ENCODE measurements around the gene SMCO4.
"Not testable (repeated sequence)": the region's sequence is repeated elsewhere in the genome, so short reads cannot be mapped to it uniquely, and the experiment has no call there.

The SMCO4 gene

GRCh38 chr11:93464927-93465540, 78.2 kb downstream of the SMCO4 start:
- DNase-seq: peak in 1 of 2 donors; percentile 15

- DNase-seq: not testable (repeated sequence)
Observed at GRCh38 chr11:93463666-93464065, 79.5 kb downstream of the SMCO4 start.

- DNase-seq: no peak
Observed at GRCh38 chr11:93458286-93458685, 84.9 kb downstream of the SMCO4 start.

GRCh38 chr11:93444617-93445073, 98.5 kb downstream of the SMCO4 start:
- no peak for DNase-seq

GRCh38 chr11:93443232-93443631, 100.0 kb downstream of the SMCO4 start:
- DNase-seq: not testable (repeated sequence)

- DNase-seq: no peak
Observed at GRCh38 chr11:93432247-93432646, 110.9 kb downstream of the SMCO4 start.
